Upper lobe of left lung (tissue), 6 donors: Measurements from ENCODE around the gene IL6. TPM values are rescaled to one million over a fixed set of nuclear protein-coding genes. Genes with fewer than 3 reads are reported as not detected.
"Not testable (repeated sequence)": the region's sequence is repeated elsewhere in the genome, so short reads cannot be mapped to it uniquely, and the experiment has no call there.

ENCODE experiments used
- ATAC-seq, 2 donors: fragments of 200-7000 bp; cut with Tn5 transposase; one replicate each; pipeline ENCODE4 v1.9.1; 2022; ENCODE audit warnings: mild to moderate bottlenecking in 2 of 2, moderate library complexity in 2 of 2; ENCODE audit not compliant: low FRiP score in 2 of 2
- DNase-seq, 2 donors: peaks; one replicate each; pipeline ENCODE4 v3.0.0-alpha.2; 2019 to 2020
- H3K27ac ChIP-seq, 4 donors: fragments of 200-600 bp; sonication (generic); one replicate each; pipeline ENCODE4 v1.5.1; 2016 to 2019
- H3K27me3 ChIP-seq, 4 donors: fragments of 200-600 bp; sonication (generic); one replicate each; pipeline ENCODE4 v1.5.1; 2017 to 2019
- H3K36me3 ChIP-seq, 4 donors: fragments of 200-600 bp; sonication (generic); one replicate each; pipeline ENCODE4 v1.5.1; 2016 to 2019
- H3K4me1 ChIP-seq, 4 donors: fragments of 200-600 bp; sonication (generic); one replicate each; pipeline ENCODE4 v1.5.1; 2018 to 2019
- H3K4me3 ChIP-seq, 4 donors: fragments of 200-600 bp; sonication (generic); one replicate each; pipeline ENCODE4 v1.5.1; 2017 to 2019; ENCODE audit warnings: mild to moderate bottlenecking in 2 of 4, moderate library complexity in 1 of 4
- H3K9me3 ChIP-seq, 4 donors: fragments of 200-600 bp; sonication (generic); one replicate each; pipeline ENCODE4 v1.5.1; 2018 to 2019
- CTCF ChIP-seq, 6 experiments: fragments of 450-650 bp in 4 of 6; fragments of 200-600 bp in 2 of 6; sonication (generic) in 2 of 6; IDR thresholded peaks; one replicate each; pipeline ENCODE4 v1.5.1; 2016 to 2019; ENCODE audit warnings: antibody characterized with exemption in 6 of 6
- EP300 ChIP-seq, 4 donors: sonication (generic); formaldehyde crosslinking; IDR thresholded peaks; one replicate each; pipeline ENCODE4 v1.5.1; 2017; ENCODE audit warnings: antibody characterized with exemption in 4 of 4, control low read depth in 2 of 4
- POLR2A ChIP-seq, 4 donors: fragments of 450-650 bp; IDR thresholded peaks; one replicate each; pipeline ENCODE4 v1.5.1; 2016 to 2017; ENCODE audit warnings: antibody characterized with exemption in 4 of 4, mild to moderate bottlenecking in 2 of 4
- POLR2AphosphoS5 ChIP-seq, 2 donors: sonication (generic); formaldehyde crosslinking; IDR thresholded peaks; one replicate each; pipeline ENCODE4 v1.5.1; 2017; ENCODE audit warnings: antibody characterized with exemption in 2 of 2
- WGBS, 2 donors: methylation state at CpG; one replicate each; pipeline ENCODE4 v1.1.5; 2017 to 2018; 5-methylcytosine and 5-hydroxymethylcytosine counted together
- total RNA-seq, 6 donors: library from RNA; depleted of rRNA in 4 of 6; stranded (reverse); fragments of >200 nt in 4 of 6; gene quantifications; one replicate each; pipeline versions ENCODE4 v1.1.0 to v1.2.1, GENCODE V29; 2016 to 2021
- donor health status: DM: no; HTN: no; CAD: no; lungs with moderate emphysema.
- donor health status: DM: no; HTN: yes; CAD: no; lungs with severe emphysema.

Gene IL6
- total RNA-seq, 6 donors from 2014 or later, result 1.6 to 16.6 (median 6.8) TPM

- Histone ChIP-seq H3K4me3 (no peak overlapping the region), H3K9me3 (no peaks in the 10 kb centered on the region), H3K27ac (no peak overlapping the region), H3K36me3 (no peaks in the 10 kb centered on the region), H3K4me1 (no peaks in the 10 kb centered on the region), H3K27me3 (no peaks in the 10 kb centered on the region)
- TF ChIP-seq POLR2AphosphoS5 (IDR thresholded peaks at IDR 0.05) (no peak), CTCF (IDR thresholded peaks at IDR 0.05) (no peak), EP300 (IDR thresholded peaks at IDR 0.05) (no peak), POLR2A (IDR thresholded peaks at IDR 0.05) (no peak)
- 93 to 96% methylated on average over 1 of the region's 1 CpG for WGBS, 2 donors
- ATAC-seq (no peak), DNase-seq (no peak)
These were observed 44.3 kb downstream of the IL6 start for GRCh38 chr7:22771194-22771871.

GRCh38 chr7:22771872-22772228 lies 44.9 kb downstream of the IL6 start:
- no peak overlapping the region for H3K27ac ChIP-seq
- ATAC-seq, result no peak
- H3K27me3 ChIP-seq, result no peaks in the 10 kb centered on the region
- DNase-seq, result no peak
- TF ChIP-seq POLR2AphosphoS5 (IDR thresholded peaks at IDR 0.05) (no peak), CTCF (IDR thresholded peaks at IDR 0.05) (no peak), POLR2A (IDR thresholded peaks at IDR 0.05) (no peak), EP300 (IDR thresholded peaks at IDR 0.05) (no peak)
- H3K4me3 ChIP-seq, result no peak overlapping the region
- no peaks in the 10 kb centered on the region for H3K9me3 ChIP-seq
- no peaks in the 10 kb centered on the region for H3K4me1 ChIP-seq
- 55 to 73% methylated on average over 4 of the region's 4 CpGs for WGBS, 2 donors
- no peaks in the 10 kb centered on the region for H3K36me3 ChIP-seq

- TF ChIP-seq EP300 (IDR thresholded peaks at IDR 0.05), result no peak
- TF ChIP-seq POLR2AphosphoS5 (IDR thresholded peaks at IDR 0.05), result no peak
- no peak for TF ChIP-seq POLR2A (IDR thresholded peaks at IDR 0.05)
- no peak for TF ChIP-seq CTCF (IDR thresholded peaks at IDR 0.05)
- Histone ChIP-seq H3K36me3 (no peaks in the 10 kb centered on the region), H3K4me1 (no peaks in the 10 kb centered on the region), H3K4me3 (no peak overlapping the region), H3K9me3 (no peaks in the 10 kb centered on the region), H3K27ac (no peak overlapping the region), H3K27me3 (no peaks in the 10 kb centered on the region)
- 61 to 71% methylated on average over 4 of the region's 4 CpGs for WGBS, 2 donors
- DNase-seq, result no peak
- ATAC-seq, result no peak
These were observed 45.9 kb downstream of the IL6 start for GRCh38 chr7:22772885-22773284.

GRCh38 chr7:22776964-22777363 lies 50.0 kb downstream of the IL6 start:
- ATAC-seq, result no peak
- no peak for TF ChIP-seq EP300 (IDR thresholded peaks at IDR 0.05)
- no peak for TF ChIP-seq POLR2A (IDR thresholded peaks at IDR 0.05)
- no peak for TF ChIP-seq POLR2AphosphoS5 (IDR thresholded peaks at IDR 0.05)
- TF ChIP-seq CTCF (IDR thresholded peaks at IDR 0.05), result no peak
- 76 to 80% methylated on average over 4 of the region's 4 CpGs for WGBS, 2 donors

GRCh38 chr7:22779730-22780323 lies 52.8 kb downstream of the IL6 start:
- H3K36me3 ChIP-seq, ATAC-seq, H3K9me3 ChIP-seq, H3K4me1 ChIP-seq, H3K27me3 ChIP-seq, H3K27ac ChIP-seq, DNase-seq, H3K4me3 ChIP-seq: not testable (repeated sequence)
- 74 to 83% methylated on average over 4 of the region's 4 CpGs for WGBS, 2 donors

More at GRCh38 chr7:22776964-22777363, 50.0 kb downstream of the IL6 start:
- H3K27me3 ChIP-seq, result no peaks in the 10 kb centered on the region
- H3K4me3 ChIP-seq, result no peak overlapping the region
- DNase-seq, result no peak
- H3K4me1 ChIP-seq, result no peaks in the 10 kb centered on the region
- H3K36me3 ChIP-seq, result no peaks in the 10 kb centered on the region
- H3K27ac ChIP-seq, result no peak overlapping the region
- no peaks in the 10 kb centered on the region for H3K9me3 ChIP-seq
